ENCODE data around the gene EPHB2.

Gene EPHB2

GRCh38 chr1:22865736-22866135, 155.1 kb downstream of the EPHB2 start:
- DNase-seq = no peak

DNA sequence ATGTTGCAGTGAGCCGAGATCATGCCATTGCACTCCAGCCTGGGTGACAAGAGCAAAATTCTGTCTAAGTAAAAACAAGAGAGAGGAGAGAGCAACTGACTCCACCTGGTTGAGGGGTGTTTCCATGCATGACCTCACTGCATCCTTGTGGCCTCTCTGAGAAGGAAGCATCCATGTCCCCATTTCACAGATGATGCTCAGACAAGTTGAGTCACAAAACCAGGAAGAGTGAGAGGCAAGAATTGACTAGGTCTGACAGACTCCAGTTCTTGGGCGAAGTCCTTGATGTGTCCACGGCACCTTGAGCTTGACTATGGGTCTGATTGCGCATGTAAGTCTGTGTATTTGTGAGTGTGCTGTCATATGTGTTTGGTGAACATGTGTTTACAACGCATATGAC, 156.2 kb downstream of the EPHB2 start:
- no peak for DNase-seq

DNA sequence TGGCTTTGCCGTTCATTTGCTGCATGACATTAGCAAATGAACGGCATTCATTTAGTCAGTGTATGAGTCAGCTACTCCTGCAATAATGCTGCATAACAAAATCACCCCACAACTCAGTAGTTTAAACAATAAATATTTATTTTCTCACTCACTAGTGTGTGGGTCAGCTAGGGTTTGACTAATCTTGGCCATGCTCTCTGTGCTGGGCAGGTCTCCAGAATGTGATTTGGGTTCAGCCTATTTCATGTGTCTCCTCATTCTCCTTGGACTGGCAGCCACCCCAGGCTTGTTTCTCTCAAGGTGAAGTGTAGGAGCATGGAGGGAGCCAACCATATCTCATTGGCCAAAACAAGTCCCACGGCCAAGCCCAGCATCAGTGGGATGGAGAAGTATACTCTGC, 157.7 kb downstream of the EPHB2 start:
- no peak for DNase-seq

- DNase-seq = no peak
Measured at GRCh38 chr1:22869325-22869724, 158.7 kb downstream of the EPHB2 start.

GRCh38 chr1:22870201-22870871, 159.7 kb downstream of the EPHB2 start:
- no peak for DNase-seq

GRCh38 chr1:22872981-22873664, 162.5 kb downstream of the EPHB2 start:
- DNase-seq = no peak

DNA sequence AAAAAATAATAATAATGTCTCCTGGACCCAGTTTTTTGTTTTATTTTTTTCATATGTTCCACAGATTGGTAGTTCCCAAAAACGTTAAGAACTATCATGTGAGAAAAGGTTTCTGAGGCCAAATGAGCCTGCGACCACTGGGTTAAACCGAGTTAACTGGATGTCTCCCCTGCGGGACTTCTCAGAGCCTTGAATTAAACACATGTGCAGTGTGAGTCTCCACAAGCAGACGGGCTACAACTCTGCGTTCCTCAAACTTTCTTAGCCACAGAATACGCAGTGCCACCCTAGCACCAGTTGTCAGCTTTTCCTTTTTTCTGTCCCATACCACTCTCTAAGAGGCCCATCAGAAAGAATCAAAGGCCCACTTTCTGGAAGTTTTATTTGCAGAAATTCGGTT, 164.1 kb downstream of the EPHB2 start:
- DNase-seq = no peak

GRCh38 chr1:22875241-22875640, 164.6 kb downstream of the EPHB2 start:
- DNase-seq = no peak

- no peak for DNase-seq
Measured at GRCh38 chr1:22875841-22876240, 165.2 kb downstream of the EPHB2 start.

DNA sequence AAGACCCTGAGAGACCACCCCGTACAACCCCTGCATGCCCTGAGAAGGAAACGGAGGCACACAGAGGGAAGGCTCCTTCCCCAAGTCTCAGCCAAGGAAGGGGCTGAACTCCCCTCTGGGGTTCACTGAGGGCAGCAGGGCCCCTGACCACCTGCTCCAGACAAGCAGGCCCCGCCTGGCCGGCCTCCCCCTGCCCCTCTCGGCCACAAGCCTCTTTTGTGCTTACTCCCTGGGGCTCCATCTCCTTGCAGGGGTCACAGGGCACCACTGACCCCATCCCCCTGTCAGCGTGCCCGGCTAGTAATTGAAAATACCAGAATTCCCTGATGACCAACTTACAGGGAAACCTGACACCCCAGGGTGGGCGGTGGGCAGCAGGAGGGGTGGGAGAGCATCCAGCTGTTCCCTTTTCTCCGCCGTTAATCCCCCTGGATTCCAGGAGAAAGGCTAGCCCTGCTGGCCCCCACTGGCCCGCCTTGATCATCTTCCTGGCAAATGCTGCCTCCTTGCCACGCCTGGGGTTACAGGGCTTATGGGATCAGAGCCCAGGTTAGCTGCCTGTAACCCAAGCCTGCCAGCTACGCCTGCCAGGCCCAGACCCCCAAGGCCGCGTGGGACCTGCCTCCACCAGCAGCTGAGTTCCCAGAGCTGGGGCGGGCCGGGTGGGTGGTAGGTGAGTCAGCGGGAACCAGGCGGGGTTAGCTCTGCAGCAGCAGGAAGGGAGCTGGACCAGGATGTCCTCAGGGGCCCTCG, 165.9 kb downstream of the EPHB2 start:
- no peak for DNase-seq

- DNase-seq = no peak
Measured at GRCh38 chr1:22877112-22877915, 166.7 kb downstream of the EPHB2 start.

GRCh38 chr1:22877980-22878379, 167.3 kb downstream of the EPHB2 start:
- no peak for DNase-seq

- no peak for DNase-seq
Measured at GRCh38 chr1:22878626-22879025, 168.0 kb downstream of the EPHB2 start.

DNA sequence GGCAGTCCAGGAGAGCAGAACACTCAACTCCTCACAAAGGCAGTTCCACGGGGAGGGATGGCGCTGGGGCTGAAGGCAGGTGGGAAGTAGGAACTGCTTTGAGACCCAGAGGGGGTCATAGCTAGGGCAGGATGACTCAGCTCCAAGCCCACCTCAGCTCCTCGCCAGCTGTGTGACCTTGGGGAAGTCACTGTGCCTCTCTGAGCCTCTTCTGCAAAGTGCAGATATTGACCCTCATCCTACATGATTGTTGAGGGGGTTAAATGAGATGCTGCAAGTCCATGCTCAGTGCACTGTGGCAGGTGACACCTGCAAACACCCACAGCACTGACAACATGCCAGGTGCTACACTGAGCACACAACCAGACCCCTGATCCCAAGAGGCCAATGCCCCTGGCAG, 168.8 kb downstream of the EPHB2 start:
- no peak for DNase-seq

DNA sequence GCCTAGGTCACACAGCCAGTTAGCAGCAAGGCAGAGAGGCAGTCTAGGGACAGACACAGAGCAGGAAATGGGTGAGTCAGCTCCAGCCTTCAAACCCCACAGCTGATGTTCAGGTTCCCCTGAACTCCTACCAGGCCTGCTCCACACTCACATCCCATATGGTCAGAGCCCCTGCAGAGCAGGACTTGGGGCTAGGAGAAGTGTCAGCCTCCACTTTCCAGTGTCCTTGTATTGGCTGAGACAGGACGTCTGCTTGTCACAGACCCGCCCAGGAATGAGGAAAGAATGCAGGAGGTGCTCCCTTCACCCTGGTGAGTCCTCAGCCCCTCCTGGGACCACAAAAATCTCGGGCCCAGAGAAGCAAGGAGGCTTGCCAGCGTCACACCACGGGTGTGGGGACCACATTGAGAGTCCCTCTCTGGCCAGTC, 169.5 kb downstream of the EPHB2 start:
- DNase-seq = no peak

DNA sequence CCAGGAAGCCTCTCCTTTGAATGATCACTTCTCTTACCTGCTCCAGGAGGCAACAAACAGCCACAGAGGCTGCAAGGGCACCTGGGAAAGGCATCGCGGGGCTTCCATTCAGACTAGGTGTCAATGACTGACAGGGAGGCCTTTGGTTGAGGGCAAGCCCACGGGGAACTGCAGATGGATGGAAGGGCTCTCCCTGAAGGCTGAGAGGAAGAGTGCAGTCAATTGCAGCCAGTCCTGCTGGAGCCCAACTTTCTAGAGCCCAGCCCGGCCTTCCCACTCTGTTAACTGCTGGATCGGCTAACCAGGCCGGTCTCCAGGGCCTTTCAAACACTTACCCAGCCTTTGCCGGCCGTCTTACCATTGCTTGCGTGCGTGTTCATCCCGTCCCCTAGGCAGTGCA, 172.8 kb downstream of the EPHB2 start:
- DNase-seq = no peak

DNA sequence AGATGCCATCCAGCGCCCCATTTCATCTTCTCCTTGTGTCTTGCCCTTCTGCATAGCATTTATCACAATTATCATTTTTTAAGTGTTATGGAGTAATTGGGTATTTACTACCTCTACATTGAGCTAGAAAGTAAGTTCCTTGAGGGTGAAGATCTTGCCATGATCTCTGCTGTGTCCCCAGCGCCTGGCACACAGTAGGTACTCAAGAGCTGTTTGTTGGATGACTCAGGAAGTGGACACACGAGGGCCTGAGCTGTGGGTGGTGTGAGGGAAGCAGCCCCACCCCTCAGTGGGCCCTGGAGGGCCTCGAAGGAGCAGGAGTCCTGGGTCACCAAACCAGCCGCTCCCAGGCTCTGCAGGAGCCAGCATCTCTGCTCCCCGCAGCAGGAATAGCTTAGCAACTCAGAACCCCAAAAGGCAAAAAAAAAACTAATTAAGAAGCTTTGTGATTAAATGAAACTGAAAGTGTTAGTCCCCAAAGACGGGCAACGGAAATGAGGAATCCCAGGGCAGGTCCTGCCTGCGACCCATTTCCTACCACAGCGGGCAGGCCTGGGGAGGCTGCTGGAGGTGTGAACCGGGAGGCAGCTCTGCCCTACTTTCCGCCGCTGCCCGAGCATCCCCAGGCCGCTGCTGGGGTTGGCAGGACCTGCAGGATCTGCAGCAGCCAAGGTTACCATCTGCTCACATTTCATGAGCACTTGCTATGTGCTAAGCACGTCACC, 174.3 kb downstream of the EPHB2 start:
- DNase-seq = no peak

GRCh38 chr1:22886211-22886610, 175.6 kb downstream of the EPHB2 start:
- no peak for DNase-seq

- DNase-seq = no peak
Measured at GRCh38 chr1:22887491-22887890, 176.9 kb downstream of the EPHB2 start.

- DNase-seq = no peak
Measured at GRCh38 chr1:22888320-22889075, 177.9 kb downstream of the EPHB2 start.

- no peak for DNase-seq
Measured at GRCh38 chr1:22889213-22889827, 178.7 kb downstream of the EPHB2 start.

All from NCI-H774 (cell line).